Measurements from ENCODE around the gene DNAI2. TPM values are rescaled to one million over a fixed set of nuclear protein-coding genes. Genes with fewer than 3 reads are reported as not detected.

Gene DNAI2
- total RNA-seq, 2 donors from 2014 or later: not detected

GRCh38 chr17:74354123-74354522 is 80.1 kb downstream of the DNAI2 start:
- Histone ChIP-seq H3K4me3 (ENCODE audit: low read length) (no peak overlapping the region), H3K4me1 (ENCODE audit: control insufficient read depth, insufficient read depth, low read length) (no peaks in the 10 kb centered on the region), H3K9me3 (ENCODE audit: control insufficient read depth, low read length) (no peaks in the 10 kb centered on the region), H3K9ac (ENCODE audit: extremely low read depth, low read length, poor library complexity, severe bottlenecking) (no peak overlapping the region), H3K27me3 (ENCODE audit: control insufficient read depth, insufficient read depth, low read length, poor library complexity, severe bottlenecking) (peaks cover 92% of the 10 kb centered on the region), H3K36me3 (ENCODE audit: control insufficient read depth, insufficient read depth, low read length) (no peaks in the 10 kb centered on the region), H3K27ac (ENCODE audit: low read depth, low read length) (no peak overlapping the region)
- Mint-ChIP-seq H3K36me3 (ENCODE audit: low read depth) (no peaks in the 10 kb centered on the region), H3K4me3 (no peak overlapping the region), H3K27me3 (ENCODE audit: insufficient read depth) (peaks cover 94% of the 10 kb centered on the region), H3K4me1 (peaks cover 2% of the 10 kb centered on the region), H3K9me3 (no peaks in the 10 kb centered on the region), H3K27ac (no peak overlapping the region)
- WGBS, 2 experiments (ENCODE audit: insufficient coverage in 1 of 2, insufficient read length in 1 of 2): 6 to 24% methylated on average over 18 to 29 of the region's 29 CpGs
- TF ChIP-seq, protein P1, sequence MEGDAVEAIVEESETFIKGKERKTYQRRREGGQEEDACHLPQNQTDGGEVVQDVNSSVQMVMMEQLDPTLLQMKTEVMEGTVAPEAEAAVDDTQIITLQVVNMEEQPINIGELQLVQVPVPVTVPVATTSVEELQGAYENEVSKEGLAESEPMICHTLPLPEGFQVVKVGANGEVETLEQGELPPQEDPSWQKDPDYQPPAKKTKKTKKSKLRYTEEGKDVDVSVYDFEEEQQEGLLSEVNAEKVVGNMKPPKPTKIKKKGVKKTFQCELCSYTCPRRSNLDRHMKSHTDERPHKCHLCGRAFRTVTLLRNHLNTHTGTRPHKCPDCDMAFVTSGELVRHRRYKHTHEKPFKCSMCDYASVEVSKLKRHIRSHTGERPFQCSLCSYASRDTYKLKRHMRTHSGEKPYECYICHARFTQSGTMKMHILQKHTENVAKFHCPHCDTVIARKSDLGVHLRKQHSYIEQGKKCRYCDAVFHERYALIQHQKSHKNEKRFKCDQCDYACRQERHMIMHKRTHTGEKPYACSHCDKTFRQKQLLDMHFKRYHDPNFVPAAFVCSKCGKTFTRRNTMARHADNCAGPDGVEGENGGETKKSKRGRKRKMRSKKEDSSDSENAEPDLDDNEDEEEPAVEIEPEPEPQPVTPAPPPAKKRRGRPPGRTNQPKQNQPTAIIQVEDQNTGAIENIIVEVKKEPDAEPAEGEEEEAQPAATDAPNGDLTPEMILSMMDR (conservative IDR thresholded peaks at IDR 0.05): peak; percentile 99
- peak; percentile 98 for DNase-seq

DNA sequence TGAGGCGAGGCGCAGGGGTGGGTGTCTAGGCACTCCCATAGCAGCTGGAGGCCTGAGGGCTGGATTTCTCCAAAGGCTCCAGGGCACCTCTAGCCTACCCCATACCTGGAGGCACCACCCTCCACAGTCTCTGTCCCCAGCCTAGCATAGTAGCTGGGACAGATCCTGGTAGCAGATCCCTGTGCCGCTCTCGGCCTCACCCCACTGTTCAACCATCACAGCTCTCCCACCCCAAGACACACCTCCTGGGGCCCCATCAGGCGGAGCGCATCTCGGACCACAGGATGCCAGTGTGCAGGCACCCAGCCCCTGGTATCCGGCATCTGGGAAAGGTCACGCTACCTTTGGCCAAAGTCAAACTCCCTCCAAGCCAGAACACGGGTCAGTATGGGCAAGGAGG is 80.5 kb downstream of the DNAI2 start:
- Histone ChIP-seq H3K27me3 (ENCODE audit: control insufficient read depth, insufficient read depth, low read length, poor library complexity, severe bottlenecking) (peaks cover 89% of the 10 kb centered on the region), H3K27ac (ENCODE audit: low read depth, low read length) (no peak overlapping the region), H3K36me3 (ENCODE audit: control insufficient read depth, insufficient read depth, low read length) (no peaks in the 10 kb centered on the region), H3K4me1 (ENCODE audit: control insufficient read depth, insufficient read depth, low read length) (no peaks in the 10 kb centered on the region), H3K9ac (ENCODE audit: extremely low read depth, low read length, poor library complexity, severe bottlenecking) (no peak overlapping the region), H3K9me3 (ENCODE audit: control insufficient read depth, low read length) (no peaks in the 10 kb centered on the region), H3K4me3 (ENCODE audit: low read length) (no peak overlapping the region)
- peaks cover 2% of the 10 kb centered on the region for H3K4me1 Mint-ChIP-seq
- peaks cover 92% of the 10 kb centered on the region for H3K27me3 Mint-ChIP-seq (ENCODE audit: insufficient read depth)
- no peaks in the 10 kb centered on the region for H3K36me3 Mint-ChIP-seq (ENCODE audit: low read depth)
- no peak overlapping the region for H3K4me3 Mint-ChIP-seq
- DNase-seq: no peak
- H3K9me3 Mint-ChIP-seq: no peaks in the 10 kb centered on the region
- WGBS, 2 experiments (ENCODE audit: insufficient coverage in 1 of 2, insufficient read length in 1 of 2): 93 to 96% methylated on average over 4 to 10 of the region's 10 CpGs
- no peak overlapping the region for H3K27ac Mint-ChIP-seq
- TF ChIP-seq, protein P1 (conservative IDR thresholded peaks at IDR 0.05): no peak

GRCh38 chr17:74355065-74355464 is 81.0 kb downstream of the DNAI2 start:
- 80 to 81% methylated on average over 5 to 8 of the region's 8 CpGs for WGBS, 2 experiments (ENCODE audit: insufficient coverage in 1 of 2, insufficient read length in 1 of 2)
- Histone ChIP-seq H3K27me3 (ENCODE audit: control insufficient read depth, insufficient read depth, low read length, poor library complexity, severe bottlenecking) (peaks cover 88% of the 10 kb centered on the region), H3K4me1 (ENCODE audit: control insufficient read depth, insufficient read depth, low read length) (no peaks in the 10 kb centered on the region), H3K36me3 (ENCODE audit: control insufficient read depth, insufficient read depth, low read length) (no peaks in the 10 kb centered on the region), H3K9ac (ENCODE audit: extremely low read depth, low read length, poor library complexity, severe bottlenecking) (no peak overlapping the region), H3K9me3 (ENCODE audit: control insufficient read depth, low read length) (no peaks in the 10 kb centered on the region), H3K4me3 (ENCODE audit: low read length) (no peak overlapping the region), H3K27ac (ENCODE audit: low read depth, low read length) (no peak overlapping the region)
- Mint-ChIP-seq H3K9me3 (no peaks in the 10 kb centered on the region), H3K27ac (no peak overlapping the region), H3K27me3 (ENCODE audit: insufficient read depth) (peaks cover 93% of the 10 kb centered on the region), H3K36me3 (ENCODE audit: low read depth) (no peaks in the 10 kb centered on the region), H3K4me3 (no peak overlapping the region), H3K4me1 (peaks cover 2% of the 10 kb centered on the region)
- no peak for DNase-seq
- TF ChIP-seq, protein P1 (conservative IDR thresholded peaks at IDR 0.05): no peak
